Progenitor cell of endocrine pancreas (in vitro differentiated cells): ENCODE data around the gene DIP2A. TPM values are rescaled to one million over a fixed set of nuclear protein-coding genes. Genes with fewer than 3 reads are reported as not detected.

ENCODE experiments used
- DNase-seq: peaks from one replicate; pipeline ENCODE4 v3.0.0; 2021; ENCODE audit warnings: low spot score; ENCODE audit not compliant: unreplicated experiment
- H3K27ac Mint-ChIP-seq: 2 replicates; pipeline ENCODE4 v1.8.0; 2021; ENCODE audit warnings: mild to moderate bottlenecking, moderate library complexity, mixed read lengths
- H3K27me3 Mint-ChIP-seq: 2 replicates; pipeline ENCODE4 v1.8.0; 2021; ENCODE audit warnings: mixed read lengths
- H3K36me3 Mint-ChIP-seq: 2 replicates; pipeline ENCODE4 v1.8.0; 2022; ENCODE audit warnings: mixed read lengths; ENCODE audit not compliant: insufficient read depth
- H3K4me1 Mint-ChIP-seq: 2 replicates; pipeline ENCODE4 v1.8.0; 2021; ENCODE audit warnings: low read depth, mixed read lengths
- H3K4me3 Mint-ChIP-seq: 2 replicates; pipeline ENCODE4 v1.8.0; 2021; ENCODE audit warnings: low read depth, mild to moderate bottlenecking, moderate library complexity, mixed read lengths
- H3K9me3 Mint-ChIP-seq: 2 replicates; pipeline ENCODE4 v1.8.0; 2021; ENCODE audit warnings: low read depth, mixed read lengths
- total RNA-seq: library from RNA; stranded (reverse); gene quantifications from 2 replicates; pipeline ENCODE4 v1.2.1, GENCODE V29; 2021
- TF ChIP-seq, protein P1 (sequence below): fragments of 200-600 bp; sonication (generic); IDR thresholded peaks from one replicate; pipeline ENCODE4 v1.5.0; 2021; ENCODE audit warnings: antibody characterized with exemption, mild to moderate bottlenecking; ENCODE audit not compliant: unreplicated experiment

Gene DIP2A
- total RNA-seq, 1 donor from 2014 or later = 70.2 TPM

DNA sequence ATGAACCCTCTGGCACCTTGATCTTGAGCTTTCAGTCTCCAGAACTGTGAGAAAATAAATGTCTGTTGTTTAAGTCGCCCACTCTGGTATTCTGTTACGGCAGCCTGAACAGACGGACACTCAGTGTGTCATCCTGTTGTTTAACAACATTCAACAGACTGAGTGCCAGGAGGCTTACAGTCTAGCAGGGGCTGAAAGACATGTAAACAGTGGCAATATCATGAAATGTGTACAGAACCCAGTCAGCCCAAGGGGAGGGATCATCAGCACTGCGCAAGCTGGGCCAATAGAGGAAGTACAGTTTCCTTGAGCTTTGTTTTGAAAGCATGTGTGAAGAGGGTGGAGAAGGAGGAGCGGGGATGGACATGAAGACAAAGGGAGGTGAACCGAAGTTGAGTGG, 13.6 kb downstream of the DIP2A start:
- Mint-ChIP-seq H3K4me3 (no peak overlapping the region), H3K27ac (no peak overlapping the region), H3K9me3 (no peaks in the 10 kb centered on the region), H3K4me1 (no peaks in the 10 kb centered on the region), H3K36me3 (peaks cover 7% of the 10 kb centered on the region), H3K27me3 (no peaks in the 10 kb centered on the region)
- no peak for DNase-seq
- TF ChIP-seq, protein P1, sequence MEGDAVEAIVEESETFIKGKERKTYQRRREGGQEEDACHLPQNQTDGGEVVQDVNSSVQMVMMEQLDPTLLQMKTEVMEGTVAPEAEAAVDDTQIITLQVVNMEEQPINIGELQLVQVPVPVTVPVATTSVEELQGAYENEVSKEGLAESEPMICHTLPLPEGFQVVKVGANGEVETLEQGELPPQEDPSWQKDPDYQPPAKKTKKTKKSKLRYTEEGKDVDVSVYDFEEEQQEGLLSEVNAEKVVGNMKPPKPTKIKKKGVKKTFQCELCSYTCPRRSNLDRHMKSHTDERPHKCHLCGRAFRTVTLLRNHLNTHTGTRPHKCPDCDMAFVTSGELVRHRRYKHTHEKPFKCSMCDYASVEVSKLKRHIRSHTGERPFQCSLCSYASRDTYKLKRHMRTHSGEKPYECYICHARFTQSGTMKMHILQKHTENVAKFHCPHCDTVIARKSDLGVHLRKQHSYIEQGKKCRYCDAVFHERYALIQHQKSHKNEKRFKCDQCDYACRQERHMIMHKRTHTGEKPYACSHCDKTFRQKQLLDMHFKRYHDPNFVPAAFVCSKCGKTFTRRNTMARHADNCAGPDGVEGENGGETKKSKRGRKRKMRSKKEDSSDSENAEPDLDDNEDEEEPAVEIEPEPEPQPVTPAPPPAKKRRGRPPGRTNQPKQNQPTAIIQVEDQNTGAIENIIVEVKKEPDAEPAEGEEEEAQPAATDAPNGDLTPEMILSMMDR = no peak

DNA sequence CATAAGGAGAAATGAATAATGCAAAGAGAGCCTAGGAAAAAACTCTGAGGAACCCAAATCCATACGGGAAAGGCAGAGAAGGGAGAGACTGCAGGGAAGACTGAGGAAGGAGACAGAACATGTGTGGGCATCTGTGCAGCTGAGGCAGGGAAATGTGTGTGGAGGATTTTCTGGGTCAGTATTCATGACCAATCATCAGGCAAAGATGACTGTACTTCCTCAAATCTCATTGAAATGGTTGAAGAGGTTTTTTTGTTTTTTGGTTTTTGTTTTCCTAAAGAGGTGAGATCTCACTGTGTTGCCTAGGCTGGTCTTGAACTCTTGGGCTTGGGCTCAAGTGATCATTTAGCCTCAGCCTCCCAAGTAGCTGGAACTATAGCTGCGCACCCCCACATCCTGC, 15.7 kb downstream of the DIP2A start:
- H3K4me1 Mint-ChIP-seq = no peaks in the 10 kb centered on the region
- no peaks in the 10 kb centered on the region for H3K27me3 Mint-ChIP-seq
- H3K36me3 Mint-ChIP-seq = peaks cover 11% of the 10 kb centered on the region
- TF ChIP-seq, protein P1 = no peak
- no peak overlapping the region for H3K4me3 Mint-ChIP-seq
- no peak for DNase-seq
- H3K9me3 Mint-ChIP-seq = no peaks in the 10 kb centered on the region
- no peak overlapping the region for H3K27ac Mint-ChIP-seq

DNA sequence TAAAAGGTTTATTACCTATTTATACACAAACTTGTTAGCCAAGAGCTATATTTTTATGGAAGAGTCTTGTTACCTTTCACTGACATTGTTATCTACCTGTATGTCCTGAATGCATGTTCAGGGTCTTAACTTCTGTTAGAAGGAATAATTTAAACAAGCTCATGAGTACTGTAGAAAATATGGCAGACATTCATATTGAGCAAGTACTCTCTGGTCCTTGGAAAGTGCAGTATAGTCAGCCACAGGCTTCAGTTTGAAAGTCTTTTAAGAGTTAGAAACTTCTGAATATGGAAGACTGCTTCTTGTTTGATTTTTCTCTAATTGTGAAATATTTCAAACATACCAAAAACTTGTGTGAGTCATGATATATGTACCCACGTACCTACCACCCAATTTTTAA, 16.6 kb downstream of the DIP2A start:
- H3K27me3 Mint-ChIP-seq = no peaks in the 10 kb centered on the region
- no peak overlapping the region for H3K4me3 Mint-ChIP-seq
- TF ChIP-seq, protein P1 = no peak
- peaks cover 11% of the 10 kb centered on the region for H3K36me3 Mint-ChIP-seq
- no peaks in the 10 kb centered on the region for H3K9me3 Mint-ChIP-seq
- no peak overlapping the region for H3K27ac Mint-ChIP-seq
- DNase-seq = no peak
- H3K4me1 Mint-ChIP-seq = no peaks in the 10 kb centered on the region

DNA sequence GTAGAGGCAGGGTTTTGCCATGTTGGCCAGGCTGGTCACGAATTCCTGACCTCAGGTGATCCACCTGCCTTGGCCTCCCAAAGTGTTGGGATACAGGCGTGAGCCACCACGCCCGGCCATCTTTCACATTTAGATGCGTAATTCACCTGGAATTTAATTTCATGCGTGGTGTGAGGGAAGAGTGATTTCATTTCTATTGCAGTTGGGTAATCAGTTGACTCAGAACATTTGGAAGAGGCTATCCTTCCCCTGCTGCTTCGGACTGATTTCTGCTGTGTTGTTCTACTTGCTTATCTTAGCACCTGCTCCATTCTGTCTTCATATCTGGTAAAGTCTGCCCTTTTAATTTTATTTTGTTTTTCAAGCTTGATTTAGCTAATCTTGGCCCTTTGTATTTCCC, 19.1 kb downstream of the DIP2A start:
- DNase-seq = no peak
- no peaks in the 10 kb centered on the region for H3K4me1 Mint-ChIP-seq
- H3K36me3 Mint-ChIP-seq = peaks cover 9% of the 10 kb centered on the region
- TF ChIP-seq, protein P1 = no peak
- H3K4me3 Mint-ChIP-seq = no peak overlapping the region
- H3K9me3 Mint-ChIP-seq = no peaks in the 10 kb centered on the region
- H3K27ac Mint-ChIP-seq = no peak overlapping the region
- no peaks in the 10 kb centered on the region for H3K27me3 Mint-ChIP-seq

DNA sequence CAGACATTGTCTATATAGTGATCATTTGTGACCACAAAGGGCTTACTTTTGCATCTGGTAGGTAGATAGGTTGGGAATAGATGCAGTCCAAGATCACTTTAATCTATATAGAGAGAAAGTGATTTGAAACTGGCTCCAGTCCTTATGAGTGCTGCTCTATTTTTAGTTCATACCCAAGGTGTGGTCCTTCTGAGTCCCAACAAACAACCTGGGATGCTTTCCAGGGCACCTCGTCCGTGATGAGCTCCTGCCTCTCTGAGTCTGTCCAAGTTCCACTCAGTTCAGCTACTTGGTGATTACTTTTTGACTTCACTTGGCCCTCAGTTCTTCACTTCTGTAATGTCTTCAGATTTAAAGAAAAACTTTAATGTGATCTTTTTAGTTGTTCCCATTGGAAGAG, 20.2 kb downstream of the DIP2A start:
- DNase-seq = no peak
- Mint-ChIP-seq H3K36me3 (peaks cover 9% of the 10 kb centered on the region), H3K27me3 (no peaks in the 10 kb centered on the region), H3K27ac (no peak overlapping the region), H3K4me1 (no peaks in the 10 kb centered on the region), H3K4me3 (no peak overlapping the region), H3K9me3 (no peaks in the 10 kb centered on the region)
- TF ChIP-seq, protein P1 = no peak
